PC-9 (cell line): Measurements from ENCODE around the gene CLDN5.

Experiments
- EZH2 ChIP-seq: fragments of 200-600 bp; sonication (generic); IDR thresholded peaks from 2 replicates; pipeline ENCODE4 v1.8.0; 2017; ENCODE audit warnings: antibody characterized with exemption, low read depth
- TF ChIP-seq, protein P1 (sequence below): fragments of 200-600 bp; sonication (generic); conservative IDR thresholded peaks from 2 replicates; pipeline ENCODE4 v1.6.1; 2017; ENCODE audit warnings: mixed run types, antibody characterized with exemption, mild to moderate bottlenecking, moderate library complexity

DNA sequence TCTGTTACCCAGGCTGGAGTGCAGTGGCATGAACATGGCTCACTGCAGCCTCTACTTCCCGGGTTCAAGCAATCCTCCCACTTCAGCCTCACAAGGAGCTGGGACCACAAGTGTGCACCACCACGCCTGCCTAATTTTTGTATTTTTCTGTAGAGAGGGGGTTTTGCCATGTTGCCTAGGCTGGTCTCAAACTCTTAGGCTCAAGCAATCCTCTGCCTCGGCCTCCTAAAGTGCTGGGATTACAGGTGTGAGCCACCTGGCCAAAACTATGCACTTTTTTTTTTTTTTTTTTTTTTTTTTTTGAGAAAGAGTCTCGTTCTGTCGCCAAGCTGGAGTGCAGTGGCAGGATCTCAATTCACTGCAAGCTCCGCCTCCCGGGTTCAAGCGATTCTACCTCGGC is 12.4 kb upstream of the CLDN5 start:
- TF ChIP-seq, protein P1, sequence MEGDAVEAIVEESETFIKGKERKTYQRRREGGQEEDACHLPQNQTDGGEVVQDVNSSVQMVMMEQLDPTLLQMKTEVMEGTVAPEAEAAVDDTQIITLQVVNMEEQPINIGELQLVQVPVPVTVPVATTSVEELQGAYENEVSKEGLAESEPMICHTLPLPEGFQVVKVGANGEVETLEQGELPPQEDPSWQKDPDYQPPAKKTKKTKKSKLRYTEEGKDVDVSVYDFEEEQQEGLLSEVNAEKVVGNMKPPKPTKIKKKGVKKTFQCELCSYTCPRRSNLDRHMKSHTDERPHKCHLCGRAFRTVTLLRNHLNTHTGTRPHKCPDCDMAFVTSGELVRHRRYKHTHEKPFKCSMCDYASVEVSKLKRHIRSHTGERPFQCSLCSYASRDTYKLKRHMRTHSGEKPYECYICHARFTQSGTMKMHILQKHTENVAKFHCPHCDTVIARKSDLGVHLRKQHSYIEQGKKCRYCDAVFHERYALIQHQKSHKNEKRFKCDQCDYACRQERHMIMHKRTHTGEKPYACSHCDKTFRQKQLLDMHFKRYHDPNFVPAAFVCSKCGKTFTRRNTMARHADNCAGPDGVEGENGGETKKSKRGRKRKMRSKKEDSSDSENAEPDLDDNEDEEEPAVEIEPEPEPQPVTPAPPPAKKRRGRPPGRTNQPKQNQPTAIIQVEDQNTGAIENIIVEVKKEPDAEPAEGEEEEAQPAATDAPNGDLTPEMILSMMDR: no peak
- no peak for TF ChIP-seq EZH2
